ENCODE measurements around the gene DRC7. TPM values are rescaled to one million over a fixed set of nuclear protein-coding genes. Genes with fewer than 3 reads are reported as not detected.
"Not testable (repeated sequence)": the region's sequence is repeated elsewhere in the genome, so short reads cannot be mapped to it uniquely, and the experiment has no call there.

DRC7 gene
- total and polyA plus RNA-seq, 8 donors, result not detected

DNA sequence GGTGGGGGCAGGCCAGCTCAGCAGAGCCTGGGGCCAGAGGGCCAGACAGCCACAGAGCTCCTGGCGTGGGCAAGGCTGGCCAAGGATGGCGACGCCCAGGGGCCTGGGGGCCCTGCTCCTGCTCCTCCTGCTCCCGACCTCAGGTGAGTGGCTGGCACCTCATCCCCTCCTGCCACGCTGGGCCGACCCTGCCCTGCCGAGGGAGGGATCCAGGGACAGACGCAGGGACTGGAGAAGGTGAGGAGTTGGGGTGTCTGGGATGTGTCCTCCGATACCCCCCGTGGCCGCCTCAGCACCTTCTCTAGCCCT is 26.4 kb upstream of the DRC7 start, which contains the start of gene ADGRG3:
ADGRG3 (plus strand) TSS at position 44 of the 309 bp plus-strand sequence; CDS start at position 86, 42 bp downstream.
- Histone ChIP-seq H3K27me3 (peaks cover 0 to 5% (median 0%) of the 10 kb centered on the region in 3 donors), H3K4me1 (no peaks in the 10 kb centered on the region), H3K9me3 (no peaks in the 10 kb centered on the region), H3K36me3 (peaks cover 6 to 22% (median 18%) of the 10 kb centered on the region in 4 donors), H3K27ac (peak within 1 kb of the TSS in 2 of 5 donors; percentile 59 to 60), H3K4me3 (peak within 1 kb of the TSS in 1 of 4 donors; percentile 29)
- DNase-seq, result no peak
- intact Hi-C loops (cut with DNase I; ENCODE audit: low total_unique reads), result no loop called here
- TF ChIP-seq POLR2A (IDR thresholded peaks at IDR 0.05), result no peak
- no peak for TF ChIP-seq EP300 (IDR thresholded peaks at IDR 0.05)
- no peak for TF ChIP-seq POLR2AphosphoS5 (IDR thresholded peaks at IDR 0.05)
- TF ChIP-seq, protein P1, sequence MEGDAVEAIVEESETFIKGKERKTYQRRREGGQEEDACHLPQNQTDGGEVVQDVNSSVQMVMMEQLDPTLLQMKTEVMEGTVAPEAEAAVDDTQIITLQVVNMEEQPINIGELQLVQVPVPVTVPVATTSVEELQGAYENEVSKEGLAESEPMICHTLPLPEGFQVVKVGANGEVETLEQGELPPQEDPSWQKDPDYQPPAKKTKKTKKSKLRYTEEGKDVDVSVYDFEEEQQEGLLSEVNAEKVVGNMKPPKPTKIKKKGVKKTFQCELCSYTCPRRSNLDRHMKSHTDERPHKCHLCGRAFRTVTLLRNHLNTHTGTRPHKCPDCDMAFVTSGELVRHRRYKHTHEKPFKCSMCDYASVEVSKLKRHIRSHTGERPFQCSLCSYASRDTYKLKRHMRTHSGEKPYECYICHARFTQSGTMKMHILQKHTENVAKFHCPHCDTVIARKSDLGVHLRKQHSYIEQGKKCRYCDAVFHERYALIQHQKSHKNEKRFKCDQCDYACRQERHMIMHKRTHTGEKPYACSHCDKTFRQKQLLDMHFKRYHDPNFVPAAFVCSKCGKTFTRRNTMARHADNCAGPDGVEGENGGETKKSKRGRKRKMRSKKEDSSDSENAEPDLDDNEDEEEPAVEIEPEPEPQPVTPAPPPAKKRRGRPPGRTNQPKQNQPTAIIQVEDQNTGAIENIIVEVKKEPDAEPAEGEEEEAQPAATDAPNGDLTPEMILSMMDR (IDR thresholded peaks at IDR 0.05), result no peak
- WGBS, 5 donors, result 69 to 84% (median 76%) methylated on average over 6 to 11 of the region's 11 CpGs

DNA sequence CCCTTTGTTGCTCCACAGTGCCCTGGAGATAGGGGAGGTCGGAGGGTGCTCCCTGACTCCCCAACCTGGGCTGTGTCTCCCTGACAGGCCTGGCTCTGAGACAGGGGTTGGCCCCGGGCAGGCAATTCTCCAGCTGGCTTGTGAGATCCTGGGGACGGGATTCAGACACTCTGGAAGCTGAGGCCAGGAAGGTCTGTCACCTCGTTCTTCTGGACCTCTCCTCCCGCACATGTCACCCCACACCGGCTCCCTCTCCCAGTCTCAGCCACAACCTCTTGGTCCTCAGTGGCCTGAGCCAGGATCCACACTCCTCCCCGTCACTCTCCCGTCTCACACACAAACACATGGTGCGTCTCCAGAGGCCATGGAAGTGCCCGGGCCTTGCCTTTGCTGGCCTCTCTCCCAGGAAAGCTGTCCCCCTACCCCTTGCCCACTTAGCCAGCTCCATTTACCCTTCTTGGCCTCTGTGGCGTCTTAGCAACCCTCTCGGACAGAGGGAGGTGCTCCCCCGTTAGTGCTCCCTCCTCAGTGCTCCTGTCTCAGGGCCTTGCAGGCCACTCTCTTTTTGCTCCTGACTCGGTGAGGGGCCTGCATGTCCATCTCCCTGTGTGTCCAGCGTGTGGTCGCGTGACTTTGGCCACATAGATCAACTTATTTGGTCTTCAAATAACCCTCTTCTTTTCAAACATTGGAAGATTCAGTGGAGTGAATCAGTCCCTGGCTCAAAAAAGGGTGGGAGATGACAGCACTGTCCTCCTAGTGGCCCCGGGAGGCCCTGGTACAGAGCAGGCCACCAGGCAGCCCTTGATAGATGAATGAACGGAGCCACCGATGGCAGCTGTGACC is 25.8 kb upstream of the DRC7 start:
- TF ChIP-seq POLR2A (IDR thresholded peaks at IDR 0.05) (no peak), POLR2AphosphoS5 (IDR thresholded peaks at IDR 0.05) (no peak), EP300 (IDR thresholded peaks at IDR 0.05) (no peak)
- TF ChIP-seq, protein P1 (IDR thresholded peaks at IDR 0.05), result no peak
- WGBS, 5 donors, result 80 to 86% (median 83%) methylated on average over 20 of the region's 20 CpGs
- intact Hi-C loops (cut with DNase I; ENCODE audit: low total_unique reads), result no loop called here
- H3K4me1 ChIP-seq, result no peaks in the 10 kb centered on the region
- peaks cover 0 to 15% (median 11%) of the 10 kb centered on the region in 4 donors for H3K36me3 ChIP-seq
- peak overlapping the region in 1 of 4 donors; percentile 29 for H3K4me3 ChIP-seq
- peak overlapping the region in 2 of 5 donors; percentile 59 to 60 for H3K27ac ChIP-seq
- H3K27me3 ChIP-seq, result peaks cover 0 to 9% (median 0%) of the 10 kb centered on the region in 3 donors
- no peaks in the 10 kb centered on the region for H3K9me3 ChIP-seq
- no peak for DNase-seq

DNA sequence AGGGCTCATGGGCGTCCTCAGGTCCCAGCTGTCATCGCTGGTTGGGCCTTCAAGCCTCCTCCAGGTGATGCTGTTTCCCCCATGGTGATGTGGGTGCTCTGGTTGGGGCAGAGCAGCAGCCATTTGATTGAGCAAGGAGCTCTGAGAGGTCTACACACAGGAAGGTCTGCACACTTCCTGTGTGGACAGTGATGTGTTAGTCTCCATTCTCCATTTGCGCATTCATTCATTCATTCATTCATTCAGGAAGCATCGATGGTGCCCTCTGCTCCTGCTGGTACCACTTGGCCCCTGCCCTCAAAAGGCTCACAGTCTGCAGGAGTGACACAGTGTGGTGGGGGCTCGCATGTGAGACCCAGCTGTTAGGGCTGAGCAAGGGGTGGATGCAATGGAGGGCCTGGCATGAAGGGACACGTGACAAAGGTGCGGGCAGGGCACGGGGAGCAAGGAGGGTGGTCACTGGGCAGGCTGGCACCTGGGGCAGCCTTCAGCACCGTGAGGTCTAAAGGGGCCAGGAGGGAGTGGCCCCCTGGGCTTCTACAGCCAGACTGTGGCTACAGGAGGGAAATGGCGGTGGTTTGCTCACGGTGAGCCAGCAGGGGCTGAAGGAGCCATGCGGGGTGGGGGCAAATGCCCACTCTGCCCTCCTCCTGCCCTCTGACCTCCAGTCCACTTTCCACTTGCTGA is 25.0 kb upstream of the DRC7 start:
- TF ChIP-seq, protein P1 (IDR thresholded peaks at IDR 0.05), result no peak
- 78 to 86% (median 81%) methylated on average over 11 to 12 of the region's 12 CpGs for WGBS, 5 donors
- H3K27ac ChIP-seq, result peak overlapping the region in 1 of 5 donors; percentile 59
- DNase-seq, result no peak
- H3K36me3 ChIP-seq, result peaks cover 0 to 8% (median 4%) of the 10 kb centered on the region in 4 donors
- H3K4me3 ChIP-seq, result peak overlapping the region in 1 of 4 donors; percentile 29
- no peaks in the 10 kb centered on the region for H3K9me3 ChIP-seq
- intact Hi-C loops (cut with DNase I; ENCODE audit: low total_unique reads), result no loop called here
- H3K27me3 ChIP-seq, result peaks cover 0 to 9% (median 0%) of the 10 kb centered on the region in 3 donors
- no peaks in the 10 kb centered on the region for H3K4me1 ChIP-seq

DNA sequence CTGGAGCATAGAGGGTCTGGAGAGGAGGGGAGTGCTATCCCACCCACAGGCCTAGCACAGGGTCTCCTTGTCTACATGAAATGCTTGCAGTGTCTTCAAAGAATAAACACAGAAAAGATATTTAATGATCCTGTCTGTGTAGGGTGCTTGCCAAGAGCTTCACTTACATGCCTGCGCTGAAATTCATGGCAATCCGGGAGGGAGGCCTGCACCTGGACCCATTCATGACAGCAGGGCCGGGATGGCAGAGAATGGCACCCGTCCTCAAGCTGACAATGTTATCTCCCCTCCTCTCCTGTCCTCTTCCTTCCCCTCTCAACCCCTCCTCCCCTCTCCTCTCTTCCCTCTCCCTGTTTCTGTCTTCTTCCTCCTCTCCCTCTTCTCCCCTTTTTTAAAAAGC is 24.4 kb upstream of the DRC7 start:
- Histone ChIP-seq H3K4me3 (peak overlapping the region in 1 of 4 donors; percentile 29), H3K27me3 (peaks cover 0 to 9% (median 0%) of the 10 kb centered on the region in 3 donors), H3K36me3 (peaks cover 0 to 2% (median under 1%) of the 10 kb centered on the region in 4 donors), H3K4me1 (no peaks in the 10 kb centered on the region), H3K9me3 (no peaks in the 10 kb centered on the region), H3K27ac (no peak overlapping the region)
- no peak for DNase-seq
- 46 to 60% (median 54%) methylated on average over 4 of the region's 4 CpGs for WGBS, 5 donors
- intact Hi-C loops (cut with DNase I; ENCODE audit: low total_unique reads), result no loop called here
- TF ChIP-seq, protein P1 (IDR thresholded peaks at IDR 0.05), result no peak
- no peak for TF ChIP-seq POLR2AphosphoS5 (IDR thresholded peaks at IDR 0.05)
- TF ChIP-seq EP300 (IDR thresholded peaks at IDR 0.05), result no peak
- no peak for TF ChIP-seq POLR2A (IDR thresholded peaks at IDR 0.05)

DNA sequence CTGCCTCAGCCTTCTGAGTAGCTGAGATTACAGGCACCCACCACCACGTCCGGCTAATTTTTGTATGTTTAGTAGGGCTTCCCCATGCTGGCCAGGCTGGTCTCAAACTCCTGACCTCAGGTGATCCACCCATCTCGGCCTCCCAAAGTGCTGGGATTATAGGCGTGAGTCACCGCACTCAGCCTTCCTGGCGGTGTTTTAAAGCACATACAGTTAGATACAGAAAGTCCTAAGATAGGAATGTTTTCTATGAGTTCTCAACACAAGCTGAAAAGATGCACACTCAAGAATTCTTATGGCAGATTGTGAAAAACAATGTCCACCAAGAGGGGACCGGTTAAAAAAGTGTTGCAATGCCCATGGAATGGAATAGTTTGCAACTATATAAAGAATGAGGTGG is 23.2 kb upstream of the DRC7 start:
- H3K4me3 ChIP-seq; H3K27ac ChIP-seq; DNase-seq; intact Hi-C loops (cut with DNase I; ENCODE audit: low total_unique reads); H3K36me3 ChIP-seq; H3K4me1 ChIP-seq; H3K27me3 ChIP-seq; H3K9me3 ChIP-seq: not testable (repeated sequence)
- WGBS, 5 donors, result 67 to 78% (median 74%) methylated on average over 7 of the region's 7 CpGs
